Left kidney (tissue), 2 donors: ENCODE data around the gene RHEX. TPM values are rescaled to one million over a fixed set of nuclear protein-coding genes. Genes with fewer than 3 reads are reported as not detected.
"Not testable (repeated sequence)": the region's sequence is repeated elsewhere in the genome, so short reads cannot be mapped to it uniquely, and the experiment has no call there.

Source experiments
- DNase-seq: peaks from one replicate; pipeline ENCODE4 v3.0.0-alpha.2; 2013
- polyA plus RNA-seq: library from polyadenylated mRNA; unstranded; fragments of 120-200 nt; gene quantifications from one replicate; pipeline ENCODE4 v1.2.1, GENCODE V29; 2013; ENCODE audit not compliant: insufficient read length

Gene RHEX
- polyA plus RNA-seq, 1 donor = 6.2 TPM

DNA sequence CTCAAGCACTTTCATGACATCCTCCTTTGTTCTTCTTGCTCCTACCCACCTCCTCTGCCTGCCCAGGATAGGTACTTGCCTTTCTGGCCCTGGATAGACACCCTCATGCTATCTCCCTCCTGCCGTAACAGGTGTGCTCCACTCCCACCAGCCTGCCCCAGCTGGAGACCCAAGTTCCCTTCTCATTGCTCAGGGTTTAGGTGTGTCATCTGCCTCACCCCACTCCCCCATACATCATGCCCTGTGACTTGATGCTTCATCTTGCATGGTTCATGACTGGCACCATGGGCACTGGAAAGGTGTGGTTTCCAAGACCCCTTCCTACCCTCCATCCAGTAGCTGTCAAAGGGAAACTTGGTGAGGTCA lies 5.9 kb downstream of the RHEX start:
- no peak for DNase-seq

DNA sequence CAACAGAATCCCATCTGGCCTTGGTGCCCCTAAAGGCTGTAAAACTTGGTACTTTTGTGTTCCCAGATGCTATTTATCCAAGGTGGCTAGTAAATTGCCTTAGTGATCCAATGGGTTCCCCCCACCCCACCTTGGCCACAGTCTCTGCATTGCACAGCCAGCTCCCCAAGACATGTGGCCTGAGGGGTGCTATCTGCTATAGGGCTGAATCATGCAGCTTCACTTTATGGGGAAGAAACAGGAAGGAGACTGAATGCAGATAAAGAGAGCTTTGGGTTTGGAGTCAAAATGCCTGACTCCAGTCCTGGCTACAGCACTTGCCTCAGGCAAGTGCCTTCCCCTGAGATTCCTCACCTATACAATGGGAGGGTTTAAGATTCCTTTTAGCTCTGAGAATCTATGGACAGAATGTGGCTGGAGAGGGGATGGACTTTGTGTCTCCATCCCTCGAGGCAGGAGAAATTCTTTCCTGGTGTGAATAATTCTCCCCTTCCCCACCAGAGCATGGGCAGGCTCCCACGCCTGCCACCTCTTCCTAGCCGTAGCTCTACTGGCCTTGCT lies 6.5 kb downstream of the RHEX start:
- no peak for DNase-seq

- no peak for DNase-seq
These were observed 7.9 kb downstream of the RHEX start for GRCh38 chr1:206060844-206061243.

DNA sequence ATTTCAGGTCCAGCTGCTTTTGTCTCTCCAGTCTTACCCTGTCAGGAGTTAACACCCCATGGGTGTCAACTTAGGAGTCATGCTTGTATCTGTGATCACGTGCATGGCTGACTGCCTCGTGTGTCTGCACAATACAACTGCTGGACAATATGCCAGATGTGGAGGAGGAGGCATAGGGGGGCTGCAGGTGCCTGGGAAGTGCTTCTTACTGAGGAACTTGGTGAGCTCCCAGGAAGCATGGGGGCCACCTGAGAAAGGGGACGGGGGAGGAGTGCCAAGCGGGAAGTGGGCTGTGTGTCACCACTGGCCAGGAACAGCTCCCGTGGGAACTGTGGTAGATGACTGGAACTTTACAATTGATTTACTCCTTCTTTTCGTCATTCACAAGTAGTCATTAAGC lies 9.5 kb downstream of the RHEX start:
- DNase-seq = no peak

GRCh38 chr1:206064001-206064400 lies 11.0 kb downstream of the RHEX start:
- DNase-seq = not testable (repeated sequence)

GRCh38 chr1:206064501-206064900 lies 11.5 kb downstream of the RHEX start:
- DNase-seq = not testable (repeated sequence)

GRCh38 chr1:206065547-206066145 lies 12.7 kb downstream of the RHEX start:
- DNase-seq = no peak

- no peak for DNase-seq
These were observed 13.7 kb downstream of the RHEX start for GRCh38 chr1:206066479-206067171.

DNA sequence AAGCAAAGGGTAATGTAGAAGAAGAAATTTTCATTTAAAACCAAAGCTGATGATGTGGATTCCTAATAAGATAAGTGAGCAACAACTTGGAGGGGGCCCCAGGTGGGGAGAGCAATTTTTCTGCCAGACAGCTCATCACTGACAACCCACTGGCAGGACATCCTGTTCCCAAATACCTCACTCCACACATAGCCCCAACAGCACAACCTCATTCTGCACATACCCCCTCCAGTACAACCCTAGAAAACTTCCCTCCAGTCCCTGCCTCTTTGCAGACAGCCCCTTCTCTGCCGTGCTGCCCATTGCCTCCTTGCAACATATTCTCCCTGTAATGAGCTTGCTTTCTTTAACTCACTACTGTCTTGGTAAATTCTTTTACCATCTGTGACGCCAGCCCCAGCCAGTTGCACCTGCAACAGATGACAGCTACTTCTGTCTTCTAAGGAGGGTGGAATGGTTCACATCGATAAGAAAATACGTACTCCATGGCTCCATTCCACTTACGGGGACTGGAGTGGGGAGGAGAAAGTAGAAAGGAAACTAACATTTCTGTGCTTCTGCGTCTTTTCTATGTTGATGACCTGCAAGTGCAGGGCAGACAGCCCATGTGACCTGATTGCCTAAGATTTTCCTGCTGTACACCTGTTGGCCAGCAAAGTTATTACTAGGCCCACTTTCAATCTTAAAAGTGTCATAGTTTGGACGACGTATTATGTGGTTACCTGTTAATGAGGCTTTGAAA lies 14.7 kb downstream of the RHEX start:
- DNase-seq = no peak

- no peak for DNase-seq
These were observed 15.3 kb downstream of the RHEX start for GRCh38 chr1:206068314-206068713.

DNA sequence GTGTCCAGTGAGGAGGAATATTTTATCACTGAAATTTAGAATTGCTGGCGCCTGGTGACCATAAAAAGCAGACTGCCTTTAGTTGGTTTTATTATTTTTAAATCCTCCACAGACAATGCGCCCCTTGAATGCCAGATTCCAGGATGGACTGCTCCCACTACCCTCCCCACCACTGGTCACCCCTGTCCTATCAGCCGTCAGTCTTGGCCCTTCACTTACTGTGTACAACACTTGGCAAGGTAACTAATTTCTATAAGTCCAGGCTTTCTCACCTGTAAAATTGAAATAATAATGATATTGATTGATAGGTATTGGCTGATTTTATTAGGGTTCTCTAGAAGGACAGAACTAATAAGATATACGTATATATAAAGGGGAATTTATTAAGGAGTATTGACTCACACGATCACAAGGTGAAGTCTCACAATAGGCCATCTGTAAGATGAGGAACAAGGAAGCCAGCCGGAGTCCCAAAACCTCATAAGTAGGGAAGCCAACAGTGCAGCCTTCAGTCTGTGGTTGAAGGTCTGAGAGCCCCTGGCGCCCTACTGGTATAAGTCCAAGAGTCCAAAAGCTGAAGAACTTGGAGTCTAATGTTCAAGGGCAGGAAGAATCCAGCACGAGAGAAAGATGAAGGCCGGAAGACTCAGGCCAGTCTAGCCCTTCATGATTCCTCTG lies 17.8 kb downstream of the RHEX start:
- no peak for DNase-seq

DNA sequence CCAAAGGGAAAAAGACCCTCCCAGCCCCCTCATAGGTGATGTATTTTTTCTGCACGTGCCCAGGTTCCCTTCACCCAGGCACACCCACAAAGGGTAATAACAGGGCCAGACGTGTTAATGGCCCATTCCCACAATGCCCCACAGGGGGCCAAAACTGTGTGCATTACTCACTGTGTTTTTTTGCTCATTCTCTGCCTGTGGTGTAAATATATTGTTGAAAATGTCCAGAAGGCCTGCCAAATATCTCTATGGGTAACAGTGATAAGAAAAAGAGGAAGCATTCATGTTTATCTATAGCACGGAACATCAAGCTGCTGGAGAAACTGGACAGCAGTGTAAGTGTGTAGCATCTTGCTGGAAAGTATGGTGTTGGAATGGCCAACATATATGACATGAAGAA lies 21.9 kb downstream of the RHEX start:
- no peak for DNase-seq

DNA sequence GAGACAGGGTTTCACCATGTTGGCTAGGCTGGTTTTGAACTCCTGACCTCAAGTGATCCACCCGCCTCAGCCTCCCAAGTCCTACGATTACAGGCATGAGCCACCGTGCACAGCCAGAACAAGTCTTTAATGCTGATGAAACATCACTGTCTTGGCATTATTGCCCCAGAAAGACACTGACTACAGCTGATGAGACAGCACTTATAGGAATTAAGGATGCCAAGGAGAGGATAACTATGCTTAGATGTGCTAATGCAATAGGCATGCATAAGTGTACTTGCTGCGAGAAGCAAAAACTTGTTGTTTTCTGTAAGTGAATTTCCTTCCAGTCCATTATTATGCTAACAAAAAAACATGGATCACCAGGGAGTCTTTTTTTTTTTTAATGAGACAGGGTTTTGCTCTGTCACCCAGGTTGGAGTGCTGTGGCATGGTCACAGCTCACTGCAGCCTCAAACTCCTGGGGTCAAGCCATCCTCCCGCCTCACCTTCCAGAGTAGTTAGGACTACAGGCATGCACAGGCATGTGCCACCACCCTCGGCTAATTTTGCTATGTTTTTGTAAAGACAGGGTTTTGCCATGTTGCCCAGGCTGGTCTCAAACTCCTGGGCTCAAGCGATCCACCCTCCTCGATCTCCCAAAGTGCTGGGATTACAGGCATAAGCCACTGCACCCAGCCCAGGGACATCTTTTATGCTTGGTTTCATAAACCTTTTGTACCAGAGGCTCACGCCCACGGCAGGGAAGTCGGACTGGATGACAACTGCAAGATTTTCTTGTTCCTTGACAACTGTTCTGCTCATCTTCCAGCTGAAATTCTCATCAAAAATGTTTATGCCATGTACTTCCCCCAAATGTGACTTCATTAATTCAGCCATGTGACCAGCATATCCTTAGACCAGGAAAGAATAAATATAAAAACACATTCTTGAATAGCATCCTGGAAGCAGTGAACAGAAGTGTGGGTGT lies 23.1 kb downstream of the RHEX start:
- DNase-seq = no peak

- no peak for DNase-seq
These were observed 26.2 kb downstream of the RHEX start for GRCh38 chr1:206079135-206079534.

DNA sequence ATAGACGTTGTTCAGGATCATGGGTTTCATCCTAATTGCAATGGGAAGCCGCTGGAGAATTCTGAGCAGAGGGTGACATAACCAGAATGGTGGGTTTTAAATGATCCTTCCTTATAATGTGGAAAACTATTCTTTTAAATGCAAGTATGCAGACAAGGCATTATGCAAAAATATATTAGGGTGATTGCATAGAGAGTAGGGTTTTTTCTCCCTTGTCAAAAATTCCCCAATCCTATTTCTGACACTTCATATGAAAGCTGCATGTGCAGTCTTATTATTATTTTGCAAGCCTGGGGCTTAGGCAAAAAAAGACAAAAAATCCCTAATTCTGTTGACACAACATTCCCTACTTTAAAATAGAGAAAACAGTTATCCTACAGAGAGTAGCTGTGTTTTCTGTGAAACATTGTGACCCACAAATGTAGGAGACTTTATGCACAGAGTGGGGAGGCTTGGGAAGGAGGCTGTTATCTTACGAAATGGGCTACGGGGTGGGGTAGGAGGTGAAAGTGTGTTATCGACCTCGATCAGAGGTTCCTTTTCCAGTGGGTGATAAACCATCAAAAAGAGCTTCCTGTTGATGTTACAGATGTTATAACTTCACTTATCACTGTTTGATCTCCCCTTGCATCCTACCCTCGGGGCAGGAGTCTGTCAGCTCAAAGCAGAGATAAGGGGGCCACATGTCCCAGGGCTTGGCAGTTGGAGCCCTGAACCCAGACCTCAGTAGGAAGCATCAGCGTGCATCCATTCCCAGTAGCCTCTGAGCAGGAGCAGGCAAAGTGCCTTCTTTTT lies 27.2 kb downstream of the RHEX start:
- DNase-seq = no peak

GRCh38 chr1:206081856-206082255 lies 28.9 kb downstream of the RHEX start:
- no peak for DNase-seq

GRCh38 chr1:206082831-206083695 lies 30.1 kb downstream of the RHEX start:
- no peak for DNase-seq

DNA sequence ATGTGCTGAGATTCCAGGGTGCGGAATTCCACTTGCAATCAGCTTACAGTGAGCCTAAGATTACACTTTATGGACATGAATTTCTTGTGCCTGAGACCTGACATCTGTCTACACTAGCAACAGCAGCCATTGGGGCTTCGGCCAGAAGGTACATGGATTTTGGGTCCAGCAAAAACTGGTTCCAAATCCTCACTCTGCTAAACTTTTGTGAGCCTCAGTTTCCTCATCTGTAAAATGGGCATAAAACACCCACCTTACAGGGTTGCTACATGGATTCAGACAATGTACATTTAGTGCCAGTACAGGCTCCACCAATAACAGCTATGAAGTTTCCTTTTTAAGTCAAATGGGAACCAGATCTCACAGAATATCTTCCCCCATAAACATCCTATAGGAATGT lies 30.8 kb downstream of the RHEX start:
- no peak for DNase-seq

DNA sequence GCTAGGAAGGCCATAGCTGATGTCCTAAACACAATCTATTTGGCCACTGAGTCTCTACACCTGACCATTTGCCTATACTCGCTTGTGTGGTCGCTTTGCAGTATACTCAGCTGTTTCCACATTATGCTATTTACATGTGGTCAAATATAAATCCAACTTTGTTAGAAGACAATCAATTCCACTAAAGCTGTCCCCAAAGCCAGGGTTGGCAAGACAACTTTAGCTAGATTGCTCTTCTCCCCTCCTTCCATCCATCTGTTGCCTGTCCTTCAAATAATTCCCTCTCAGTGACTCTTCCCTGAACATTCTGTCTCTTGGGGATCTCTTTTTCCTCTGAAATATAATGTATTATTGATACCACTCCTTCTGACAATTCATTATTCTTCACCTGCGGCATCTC lies 34.1 kb downstream of the RHEX start:
- DNase-seq = no peak

GRCh38 chr1:206089341-206089740 lies 36.4 kb downstream of the RHEX start:
- no peak for DNase-seq
